HEK293 (cell line): ENCODE measurements around the gene HOXB13.

Experiments
- CTCF ChIA-PET: fragments of 350-600 bp; formaldehyde crosslinking; extraction: SDS; loops from one replicate; lab custom pipeline; 2021; ENCODE audit warnings: antibody characterized with exemption; lab: Yijun Ruan, JAX
- POLR2A ChIA-PET: fragments of 300-600 bp; formaldehyde crosslinking; extraction: SDS; loops from one replicate; lab custom pipeline; 2020; ENCODE audit warnings: antibody characterized with exemption, inconsistent platforms; lab: Yijun Ruan, JAX
- H3K27ac ChIP-seq: fragments of 200-500 bp; sonication (Bioruptor generic); 2 replicates; pipeline ENCODE4 v1.5.1; 2014; ENCODE audit warnings: low read depth, low read length, control low read depth, inconsistent platforms; ENCODE audit errors: extremely low read depth
- H3K36me3 ChIP-seq, 2 experiments: fragments of 200-500 bp in 1 of 2; sonication (Bioruptor generic) in 1 of 2; 1 replicate in 1 of 2; 2 replicates in 1 of 2; pipeline ENCODE4 v1.5.1; 2014 to 2017; ENCODE audit warnings: inconsistent platforms in 2 of 2, low read length in 2 of 2; ENCODE audit not compliant: control insufficient read depth in 2 of 2, insufficient read depth in 1 of 2
- H3K4me1 ChIP-seq: fragments of 200-500 bp; sonication (Bioruptor generic); 2 replicates; pipeline ENCODE4 v1.5.1; 2014; ENCODE audit warnings: mild to moderate bottlenecking, low read length, inconsistent platforms; ENCODE audit not compliant: control insufficient read depth, insufficient read depth
- H3K4me3 ChIP-seq: 2 replicates; pipeline ENCODE4 v1.5.1; 2011; ENCODE audit warnings: low read depth, mild to moderate bottlenecking, control low read depth, low read length, moderate library complexity
- H3K9me3 ChIP-seq: fragments of 200-500 bp; sonication (Bioruptor generic); 2 replicates; pipeline ENCODE4 v1.5.1; 2014; ENCODE audit warnings: low read depth, low read length, inconsistent platforms; ENCODE audit not compliant: control insufficient read depth, insufficient read depth
- ATF2 ChIP-seq: fragments of 450-650 bp; formaldehyde crosslinking; IDR thresholded peaks from 2 replicates; pipeline ENCODE4 v1.5.1; 2016; ENCODE audit warnings: missing biosample characterization, missing genetic modification characterization, low read depth
- EGR2 ChIP-seq: fragments of 450-650 bp; formaldehyde crosslinking; IDR thresholded peaks from 2 replicates; pipeline ENCODE4 v1.5.1; 2016; ENCODE audit warnings: low read depth, missing biosample characterization, missing genetic modification characterization
- KLF17 ChIP-seq: fragments of 450-650 bp; formaldehyde crosslinking; IDR thresholded peaks from 2 replicates; pipeline ENCODE4 v1.5.1; 2016; ENCODE audit warnings: missing biosample characterization, missing genetic modification characterization
- PRDM1 ChIP-seq: fragments of 450-650 bp; formaldehyde crosslinking; IDR thresholded peaks from 2 replicates; pipeline ENCODE4; 2016; ENCODE audit warnings: missing biosample characterization, missing genetic modification characterization
- PRDM2 ChIP-seq: fragments of 450-650 bp; formaldehyde crosslinking; IDR thresholded peaks from 2 replicates; pipeline ENCODE4 v1.5.1; 2016; ENCODE audit warnings: missing biosample characterization, missing genetic modification characterization, borderline replicate concordance
- SALL2 ChIP-seq: fragments of 450-650 bp; formaldehyde crosslinking; IDR thresholded peaks from 2 replicates; pipeline ENCODE4 v1.5.0; 2017; ENCODE audit warnings: missing biosample characterization, mild to moderate bottlenecking, missing genetic modification characterization, borderline replicate concordance
- SP3 ChIP-seq: fragments of 450-650 bp; formaldehyde crosslinking; IDR thresholded peaks from 2 replicates; pipeline ENCODE4 v1.5.1; 2016; ENCODE audit warnings: missing biosample characterization, missing genetic modification characterization
- ZNF10 ChIP-seq: fragments of 450-650 bp; formaldehyde crosslinking; IDR thresholded peaks from 2 replicates; pipeline ENCODE4 v1.5.1; 2017; ENCODE audit warnings: missing biosample characterization, missing genetic modification characterization
- ZNF138 ChIP-seq: fragments of 450-650 bp; formaldehyde crosslinking; IDR thresholded peaks from 2 replicates; pipeline ENCODE4 v1.5.1; 2016; ENCODE audit warnings: missing biosample characterization, missing genetic modification characterization, borderline replicate concordance
- ZNF214 ChIP-seq: fragments of 450-650 bp; formaldehyde crosslinking; IDR thresholded peaks from 2 replicates; pipeline ENCODE4 v1.5.1; 2017; ENCODE audit warnings: missing biosample characterization, mild to moderate bottlenecking, missing genetic modification characterization, borderline replicate concordance
- ZNF341 ChIP-seq: fragments of 450-650 bp; formaldehyde crosslinking; IDR thresholded peaks from 2 replicates; pipeline ENCODE4; 2016; ENCODE audit warnings: low read depth, missing biosample characterization, missing genetic modification characterization
- ZNF354C ChIP-seq: fragments of 450-650 bp; formaldehyde crosslinking; IDR thresholded peaks from 2 replicates; pipeline ENCODE4 v1.5.1; 2016; ENCODE audit warnings: missing biosample characterization, missing genetic modification characterization, low read depth, borderline replicate concordance
- ZNF416 ChIP-seq: fragments of 450-650 bp; formaldehyde crosslinking; IDR thresholded peaks from 2 replicates; pipeline ENCODE4 v1.5.1; 2016; ENCODE audit warnings: missing biosample characterization, missing genetic modification characterization
- ZNF426 ChIP-seq: fragments of 450-650 bp; formaldehyde crosslinking; IDR thresholded peaks from 2 replicates; pipeline ENCODE4 v1.5.1; 2017; ENCODE audit warnings: missing biosample characterization, missing genetic modification characterization, mild to moderate bottlenecking, inconsistent platforms, moderate library complexity
- ZNF514 ChIP-seq: fragments of 450-650 bp; formaldehyde crosslinking; IDR thresholded peaks from 2 replicates; pipeline ENCODE4 v1.5.1; 2016; ENCODE audit warnings: missing biosample characterization, missing genetic modification characterization
- ZNF596 ChIP-seq: fragments of 450-650 bp; IDR thresholded peaks from 2 replicates; pipeline ENCODE4 v1.5.0; 2018; ENCODE audit warnings: missing biosample characterization, mild to moderate bottlenecking, missing genetic modification characterization, moderate library complexity
- ZNF623 ChIP-seq: fragments of 450-650 bp; formaldehyde crosslinking; IDR thresholded peaks from 2 replicates; pipeline ENCODE4 v1.5.1; 2016; ENCODE audit warnings: missing biosample characterization, missing genetic modification characterization
- ZNF747 ChIP-seq: fragments of 450-650 bp; formaldehyde crosslinking; IDR thresholded peaks from 2 replicates; pipeline ENCODE4 v1.5.1; 2016; ENCODE audit warnings: missing biosample characterization, missing genetic modification characterization
- ZNF791 ChIP-seq: fragments of 450-650 bp; formaldehyde crosslinking; IDR thresholded peaks from 2 replicates; pipeline ENCODE4 v1.5.1; 2016; ENCODE audit warnings: missing biosample characterization, missing genetic modification characterization
- ZSCAN4 ChIP-seq: fragments of 450-650 bp; formaldehyde crosslinking; IDR thresholded peaks from 2 replicates; pipeline ENCODE4 v1.5.1; 2017; ENCODE audit warnings: missing biosample characterization, missing genetic modification characterization

Gene HOXB13

GRCh38 chr17:48729335-48730239 is 1.0 kb upstream of the HOXB13 start (continued):
- TF ChIP-seq ZNF747 (tag by site-specific recombination) (no peak), PRDM1 (tag by site-specific recombination) (peak; percentile 36; the same call in 1 of the 2 replicates), EGR2 (tag by site-specific recombination) (no peak), ZNF138 (tag by site-specific recombination) (no peak)

GRCh38 chr17:48727415-48728175 is 955 bp downstream of the HOXB13 start:
- Histone ChIP-seq H3K9me3 (no peaks in the 10 kb centered on the region), H3K27ac (no peak overlapping the region; the same call in 1 of the 2 replicates), H3K36me3 (peaks cover 0 to 22% of the 10 kb centered on the region in 2 experiments; a peak in 1 of 3 replicates), H3K4me1 (peaks cover 7% of the 10 kb centered on the region), H3K4me3 (peak overlapping the region; percentile 72)
- ChIA-PET POLR2A (interaction anchor here (0.8 to 2.0 kb wide), 3 partner anchors 57 to 151 kb away, joined by 4 to 10 read pairs (median 5); no protein-coding TSS in a partner anchor), CTCF (interaction anchor here (0.6 to 14.1 kb wide), 11 partner anchors 10 to 305 kb away, joined by 3 to 246 read pairs (median 4); no protein-coding TSS in a partner anchor)
- TF ChIP-seq ZNF341 (tag by site-specific recombination), result peak; percentile 66
- TF ChIP-seq ZSCAN4 (tag by site-specific recombination), result peak; percentile 72
- TF ChIP-seq ZNF416 (tag by site-specific recombination), result no peak
- no peak for TF ChIP-seq PRDM2 (tag by site-specific recombination)

- Histone ChIP-seq H3K36me3 (peaks cover 0 to 22% of the 10 kb centered on the region in 2 experiments; a peak in 1 of 3 replicates), H3K27ac (no peak overlapping the region), H3K9me3 (no peaks in the 10 kb centered on the region), H3K4me1 (peaks cover 7% of the 10 kb centered on the region), H3K4me3 (no peak overlapping the region)
- ChIA-PET CTCF (interaction anchor here (0.6 to 14.1 kb wide), 10 partner anchors 11 to 305 kb away, joined by 3 to 246 read pairs (median 10); no protein-coding TSS in a partner anchor), POLR2A (no interaction called here)
- TF ChIP-seq ZNF10, result no peak
- TF ChIP-seq ATF2 (tag by site-specific recombination), result no peak
- TF ChIP-seq ZNF354C, result no peak
- no peak for TF ChIP-seq ZNF426 (tag by site-specific recombination)
- no peak for TF ChIP-seq KLF17 (tag by site-specific recombination)
- no peak for TF ChIP-seq ZNF416 (tag by site-specific recombination)
- TF ChIP-seq ZNF791, result no peak
- TF ChIP-seq ZNF214 (tag by site-specific recombination), result no peak
- TF ChIP-seq ZNF514 (tag by site-specific recombination), result no peak
- TF ChIP-seq SALL2, result no peak
- no peak for TF ChIP-seq ZNF596 (tag by site-specific recombination)
- TF ChIP-seq ZNF623, result no peak
- TF ChIP-seq SP3 (tag by site-specific recombination), result no peak
Observed at GRCh38 chr17:48726916-48727286, 1.6 kb downstream of the HOXB13 start.
